ENCODE results near the gene IL36RN.

GRCh38 chr2:113073325-113073834, 14.4 kb downstream of the IL36RN start:
- TF ChIP-seq FOXM1 (IDR thresholded peaks at IDR 0.05; ENCODE audit: borderline replicate concordance): no peak
- TF ChIP-seq LEF1 (IDR thresholded peaks at IDR 0.05; ENCODE audit: borderline replicate concordance): no peak
- no peak for TF ChIP-seq ELF4 (IDR thresholded peaks at IDR 0.05)
- TF ChIP-seq ZNF384 (IDR thresholded peaks at IDR 0.05): no peak
- TF ChIP-seq FOXA1 (IDR thresholded peaks at IDR 0.05): no peak
- TF ChIP-seq ARNT (IDR thresholded peaks at IDR 0.05): no peak
- no peak for TF ChIP-seq BHLHE40 (IDR thresholded peaks at IDR 0.05; ENCODE audit: borderline replicate concordance)
- TF ChIP-seq HDGF (IDR thresholded peaks at IDR 0.05; ENCODE audit: borderline replicate concordance): no peak
- TF ChIP-seq SP1 (IDR thresholded peaks at IDR 0.05): no peak
- no peak for TF ChIP-seq SUZ12 (IDR thresholded peaks at IDR 0.05)
- no peak for TF ChIP-seq FOXK2 (IDR thresholded peaks at IDR 0.05)
- no peak for TF ChIP-seq TARDBP (IDR thresholded peaks at IDR 0.05)

Data from HEK293T (cell line).